Measurements from ENCODE around the gene CDKL2.

- no peak for TF ChIP-seq CTCF (IDR thresholded peaks at IDR 0.05; ENCODE audit: poor library complexity, severe bottlenecking)
- no peak for TF ChIP-seq RAD21 (conservative IDR thresholded peaks at IDR 0.05)
These were observed 7.3 kb downstream of the CDKL2 start for GRCh38 chr4:75623026-75623425.

Measured in neural cell (in vitro differentiated cells).